ENCODE results near the gene DAB2IP. TPM values are rescaled to one million over a fixed set of nuclear protein-coding genes. Genes with fewer than 3 reads are reported as not detected.
"Not testable (repeated sequence)": the region's sequence is repeated elsewhere in the genome, so short reads cannot be mapped to it uniquely, and the experiment has no call there.

DAB2IP gene
- total RNA-seq, 1 donor from 2014 or later, result 38.0 TPM

DNA sequence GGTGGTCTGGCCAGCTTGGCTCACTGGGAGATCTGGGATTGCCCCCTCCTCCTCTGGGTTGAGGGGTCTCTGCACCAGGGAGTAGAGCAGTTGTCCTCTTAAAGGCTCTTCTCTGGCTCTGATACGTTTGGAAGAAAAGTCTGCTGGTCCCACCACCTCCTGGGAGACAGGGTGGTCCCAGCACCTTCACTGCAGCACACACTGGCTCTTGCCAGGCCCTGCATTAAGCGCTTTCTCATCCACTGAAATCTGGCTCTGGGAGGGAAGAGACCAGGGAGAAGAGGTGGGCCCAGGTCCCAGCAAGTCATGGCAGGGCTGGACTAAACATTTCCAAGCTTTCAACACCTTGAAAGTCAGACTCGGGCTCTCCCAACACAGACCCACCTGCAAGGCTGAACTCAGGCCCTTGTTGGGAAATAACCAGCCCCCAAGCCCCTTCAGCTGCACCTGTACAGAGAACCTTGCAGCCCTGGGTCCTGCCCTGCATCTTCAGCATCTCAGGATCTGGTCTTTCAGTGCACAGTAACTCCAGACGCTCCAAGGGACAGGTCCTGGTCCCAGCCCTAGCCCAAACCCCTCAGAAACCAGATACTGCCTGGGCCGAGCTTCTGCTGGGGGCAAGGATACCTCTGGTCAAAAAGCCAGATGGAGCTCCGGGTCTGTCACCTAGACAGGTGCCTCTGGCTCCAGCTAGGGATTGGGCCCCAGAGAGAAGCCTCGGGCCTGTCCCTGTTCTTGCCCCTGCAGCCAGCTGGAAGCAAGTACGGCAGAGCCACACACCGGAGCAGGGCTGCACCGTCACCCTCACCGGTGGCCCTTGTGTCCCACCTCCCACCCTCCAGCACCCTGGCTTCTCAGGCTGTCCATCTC is 134.5 kb downstream of the DAB2IP start:
- TF ChIP-seq, protein P1, sequence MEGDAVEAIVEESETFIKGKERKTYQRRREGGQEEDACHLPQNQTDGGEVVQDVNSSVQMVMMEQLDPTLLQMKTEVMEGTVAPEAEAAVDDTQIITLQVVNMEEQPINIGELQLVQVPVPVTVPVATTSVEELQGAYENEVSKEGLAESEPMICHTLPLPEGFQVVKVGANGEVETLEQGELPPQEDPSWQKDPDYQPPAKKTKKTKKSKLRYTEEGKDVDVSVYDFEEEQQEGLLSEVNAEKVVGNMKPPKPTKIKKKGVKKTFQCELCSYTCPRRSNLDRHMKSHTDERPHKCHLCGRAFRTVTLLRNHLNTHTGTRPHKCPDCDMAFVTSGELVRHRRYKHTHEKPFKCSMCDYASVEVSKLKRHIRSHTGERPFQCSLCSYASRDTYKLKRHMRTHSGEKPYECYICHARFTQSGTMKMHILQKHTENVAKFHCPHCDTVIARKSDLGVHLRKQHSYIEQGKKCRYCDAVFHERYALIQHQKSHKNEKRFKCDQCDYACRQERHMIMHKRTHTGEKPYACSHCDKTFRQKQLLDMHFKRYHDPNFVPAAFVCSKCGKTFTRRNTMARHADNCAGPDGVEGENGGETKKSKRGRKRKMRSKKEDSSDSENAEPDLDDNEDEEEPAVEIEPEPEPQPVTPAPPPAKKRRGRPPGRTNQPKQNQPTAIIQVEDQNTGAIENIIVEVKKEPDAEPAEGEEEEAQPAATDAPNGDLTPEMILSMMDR (IDR thresholded peaks at IDR 0.05; ENCODE audit: insufficient read depth, low read length, poor library complexity, severe bottlenecking), result no peak
- Histone ChIP-seq H3K36me3 (ENCODE audit: control insufficient read depth, insufficient read depth, low read length) (peaks cover 1% of the 10 kb centered on the region), H3K27me3 (ENCODE audit: control insufficient read depth, insufficient read depth, low read length) (no peaks in the 10 kb centered on the region), H3K4me3 (ENCODE audit: low read depth, low read length) (no peak overlapping the region)
- no peak for DNase-seq (ENCODE audit: low read depth)

DNA sequence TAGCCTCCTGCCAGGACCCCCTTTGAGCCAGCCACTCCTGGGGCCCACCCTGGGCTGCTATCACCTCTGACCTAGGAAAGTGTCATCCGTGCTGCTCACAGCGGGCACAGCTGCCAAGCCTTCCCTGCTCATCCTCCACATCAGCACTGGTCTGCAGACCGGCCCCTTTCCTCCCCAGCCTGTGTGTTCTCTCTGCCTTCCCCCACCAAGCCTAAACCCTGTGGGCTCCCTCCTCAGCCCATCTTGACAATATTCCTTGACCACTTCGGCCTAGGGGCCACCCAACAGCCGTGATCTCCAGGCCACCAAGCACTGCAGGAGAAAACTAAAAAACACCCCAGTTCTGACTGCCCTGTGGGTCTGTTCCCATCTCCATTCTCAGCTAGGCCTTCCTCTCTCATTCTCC is 135.1 kb downstream of the DAB2IP start:
- TF ChIP-seq, protein P1 (IDR thresholded peaks at IDR 0.05; ENCODE audit: insufficient read depth, low read length, poor library complexity, severe bottlenecking), result no peak
- no peak for DNase-seq (ENCODE audit: low read depth)
- no peaks in the 10 kb centered on the region for H3K27me3 ChIP-seq (ENCODE audit: control insufficient read depth, insufficient read depth, low read length)
- no peak overlapping the region for H3K4me3 ChIP-seq (ENCODE audit: low read depth, low read length)
- H3K36me3 ChIP-seq (ENCODE audit: control insufficient read depth, insufficient read depth, low read length), result peaks cover 1% of the 10 kb centered on the region

DNA sequence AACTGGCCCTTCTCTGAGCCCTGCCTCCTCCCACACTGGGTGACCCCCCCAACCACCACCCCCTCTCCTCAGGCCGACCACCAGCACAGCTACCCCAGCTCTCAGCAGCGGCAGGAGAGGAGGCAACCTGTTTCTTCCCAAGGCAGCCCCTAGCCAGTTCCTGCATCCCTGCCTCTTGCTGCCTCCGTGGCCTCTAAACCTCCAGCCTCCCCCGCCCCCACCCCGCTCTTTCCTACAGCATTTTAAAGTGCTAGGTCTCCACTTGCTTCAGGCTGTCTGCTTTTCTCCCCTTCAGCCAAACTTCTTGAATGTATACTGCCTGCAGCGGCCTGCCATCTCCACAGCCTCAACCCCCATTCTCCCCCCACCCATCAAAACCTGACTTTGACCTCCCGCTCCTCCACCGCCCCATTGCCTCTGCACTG is 135.6 kb downstream of the DAB2IP start:
- no peak overlapping the region for H3K4me3 ChIP-seq (ENCODE audit: low read depth, low read length)
- H3K27me3 ChIP-seq (ENCODE audit: control insufficient read depth, insufficient read depth, low read length), result no peaks in the 10 kb centered on the region
- no peaks in the 10 kb centered on the region for H3K36me3 ChIP-seq (ENCODE audit: control insufficient read depth, insufficient read depth, low read length)
- DNase-seq (ENCODE audit: low read depth), result no peak
- TF ChIP-seq, protein P1 (IDR thresholded peaks at IDR 0.05; ENCODE audit: insufficient read depth, low read length, poor library complexity, severe bottlenecking), result no peak

DNA sequence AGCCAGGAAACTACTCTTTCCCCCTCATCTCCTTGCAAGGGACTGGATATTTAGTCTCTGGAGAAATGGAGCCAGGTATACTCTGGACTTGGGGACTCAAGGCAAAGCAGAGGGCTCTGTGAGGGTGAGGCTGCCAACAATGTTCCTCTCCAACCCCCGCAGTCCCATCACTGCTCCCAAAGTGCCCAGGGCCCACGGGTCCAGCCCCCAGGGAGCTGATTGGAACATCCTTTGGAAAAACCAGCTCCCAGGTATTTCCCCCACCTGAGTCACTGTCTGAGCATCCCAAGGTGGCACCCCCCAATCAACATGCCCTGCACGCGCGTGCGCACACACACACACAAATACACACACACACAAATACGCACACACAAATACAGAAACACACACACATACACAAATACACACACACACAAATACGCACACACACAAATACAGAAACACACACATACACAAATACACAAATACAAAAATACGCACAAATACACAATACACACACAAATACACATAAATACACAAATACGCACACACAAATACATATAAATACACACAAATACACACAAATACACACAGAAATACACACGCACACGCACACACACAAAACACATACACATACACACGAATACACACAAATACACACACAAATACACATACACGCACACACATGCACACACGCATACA is 137.4 kb downstream of the DAB2IP start:
- H3K36me3 ChIP-seq (ENCODE audit: control insufficient read depth, insufficient read depth, low read length), result no peaks in the 10 kb centered on the region
- no peak overlapping the region for H3K4me3 ChIP-seq (ENCODE audit: low read depth, low read length)
- DNase-seq (ENCODE audit: low read depth), result no peak
- H3K27me3 ChIP-seq (ENCODE audit: control insufficient read depth, insufficient read depth, low read length), result no peaks in the 10 kb centered on the region
- TF ChIP-seq, protein P1 (IDR thresholded peaks at IDR 0.05; ENCODE audit: insufficient read depth, low read length, poor library complexity, severe bottlenecking), result no peak

DNA sequence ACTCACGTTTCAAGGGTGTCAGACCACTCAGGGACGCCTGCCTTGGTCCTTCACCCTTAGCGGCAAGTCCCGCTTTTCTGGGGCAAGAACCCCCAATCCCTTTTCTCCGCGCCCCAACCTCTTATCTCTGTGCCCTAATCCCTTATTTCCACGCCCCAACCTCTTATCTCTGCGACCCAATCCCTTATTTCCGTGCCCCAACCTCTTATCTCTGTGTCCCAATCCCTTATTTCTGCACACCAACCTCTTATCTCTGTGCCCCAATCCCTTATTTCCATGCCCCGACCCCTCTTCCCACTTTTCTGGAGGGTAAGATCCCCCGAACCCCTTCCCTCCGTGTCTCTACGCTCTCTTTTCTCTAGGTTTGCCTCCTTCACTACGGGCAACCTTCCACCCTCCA is 139.4 kb downstream of the DAB2IP start:
- no peaks in the 10 kb centered on the region for H3K36me3 ChIP-seq (ENCODE audit: control insufficient read depth, insufficient read depth, low read length)
- no peak for DNase-seq (ENCODE audit: low read depth)
- TF ChIP-seq, protein P1 (IDR thresholded peaks at IDR 0.05; ENCODE audit: insufficient read depth, low read length, poor library complexity, severe bottlenecking), result no peak
- no peak overlapping the region for H3K4me3 ChIP-seq (ENCODE audit: low read depth, low read length)
- H3K27me3 ChIP-seq (ENCODE audit: control insufficient read depth, insufficient read depth, low read length), result no peaks in the 10 kb centered on the region

DNA sequence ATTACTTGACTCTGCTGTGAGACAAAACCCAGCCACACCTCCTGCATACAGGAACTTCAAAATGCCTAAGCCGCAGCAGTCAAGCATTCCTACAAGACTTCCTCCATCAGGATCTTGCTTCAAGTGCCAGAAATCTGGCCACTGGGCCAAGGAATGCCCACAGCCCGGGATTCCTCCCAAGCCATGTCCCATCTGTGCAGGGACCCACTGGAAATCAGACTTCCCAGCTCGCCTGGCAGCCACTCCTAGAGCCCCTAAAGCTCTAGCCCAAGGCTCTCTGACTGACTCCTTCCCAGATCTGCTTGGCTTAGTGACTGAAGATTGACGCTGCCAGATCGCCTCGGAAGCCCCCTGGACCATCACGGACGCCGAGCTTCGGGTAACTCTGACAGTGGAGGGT is 141.0 kb downstream of the DAB2IP start:
- not testable (repeated sequence) for H3K27me3 ChIP-seq (ENCODE audit: control insufficient read depth, insufficient read depth, low read length); H3K36me3 ChIP-seq (ENCODE audit: control insufficient read depth, insufficient read depth, low read length); DNase-seq (ENCODE audit: low read depth); H3K4me3 ChIP-seq (ENCODE audit: low read depth, low read length)

DNA sequence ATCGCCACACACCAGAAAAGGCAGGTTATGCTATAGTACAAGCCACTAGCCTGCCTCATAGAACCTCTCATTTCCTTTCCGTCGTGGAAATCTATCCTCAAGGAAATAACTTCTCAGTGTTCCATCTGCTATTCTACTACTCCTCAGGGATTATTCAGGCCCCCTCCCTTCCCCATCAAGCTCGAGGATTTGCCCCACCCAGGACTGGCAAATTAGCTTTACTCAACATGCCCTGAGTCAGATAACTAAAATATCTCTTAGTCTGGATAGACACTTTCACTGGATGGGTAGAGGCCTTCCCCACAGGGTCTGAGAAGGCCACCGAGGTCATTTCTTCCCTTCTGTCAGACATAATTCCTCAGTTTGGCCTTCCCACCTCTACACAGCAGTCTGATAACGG is 142.9 kb downstream of the DAB2IP start:
- not testable (repeated sequence) for DNase-seq (ENCODE audit: low read depth); H3K36me3 ChIP-seq (ENCODE audit: control insufficient read depth, insufficient read depth, low read length)

More for the DNA sequence above, 142.9 kb downstream of the DAB2IP start:
- H3K27me3 ChIP-seq (ENCODE audit: control insufficient read depth, insufficient read depth, low read length); H3K4me3 ChIP-seq (ENCODE audit: low read depth, low read length): not testable (repeated sequence)
